Measurements from ENCODE around the gene ST6GALNAC3. TPM values are rescaled to one million over a fixed set of nuclear protein-coding genes. Genes with fewer than 3 reads are reported as not detected.
"Not testable (repeated sequence)": the region's sequence is repeated elsewhere in the genome, so short reads cannot be mapped to it uniquely, and the experiment has no call there.

The ST6GALNAC3 gene
- total and polyA plus RNA-seq, 4 donors: 0.50 to 20.2 (median 5.9) TPM

DNA sequence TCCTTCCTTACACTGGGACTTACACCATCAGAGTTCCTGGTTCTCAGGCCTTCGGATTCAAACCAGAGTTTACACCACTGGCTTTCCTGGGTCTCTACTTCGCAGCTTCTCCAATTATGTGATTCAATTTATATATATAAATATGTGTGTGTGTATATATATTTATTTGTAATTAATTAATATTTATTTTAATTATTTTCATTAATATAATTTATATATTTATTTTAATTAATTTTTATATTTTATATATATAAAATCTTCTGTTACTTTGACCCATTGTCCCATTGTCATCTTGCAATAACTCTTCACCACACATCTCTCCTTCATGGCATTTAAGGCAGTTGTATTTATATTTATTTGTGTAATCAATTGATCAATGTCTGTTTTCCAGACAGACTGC lies 28.4 kb upstream of the ST6GALNAC3 start:
- H3K4me3 ChIP-seq (ENCODE audit: low read length in 2 of 2): no peak overlapping the region
- 96 to 100% methylated on average over 2 of the region's 2 CpGs for WGBS, 2 donors
- no peaks in the 10 kb centered on the region for H3K36me3 ChIP-seq (ENCODE audit: control insufficient read depth in 1 of 2, insufficient read depth in 2 of 2, low read length in 1 of 2)

DNA sequence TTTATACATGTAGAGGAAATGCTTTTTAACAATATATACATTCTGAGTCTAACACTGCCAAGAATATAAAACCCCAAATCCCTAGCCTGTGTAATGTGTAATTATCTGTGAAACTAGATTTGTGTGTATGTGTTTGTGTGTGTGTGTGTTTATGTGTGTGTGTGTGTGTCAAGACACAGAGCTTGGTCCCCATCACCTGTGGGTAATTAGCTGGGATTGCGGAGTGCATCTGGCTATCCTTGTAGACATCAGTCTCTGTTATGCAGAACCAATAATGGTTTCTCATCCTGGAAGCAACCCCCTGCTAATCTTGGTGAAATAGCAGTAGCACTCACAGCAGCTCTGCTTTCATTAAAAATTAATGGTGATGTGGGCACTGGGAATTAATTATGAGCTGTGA lies 26.3 kb upstream of the ST6GALNAC3 start:
- Histone ChIP-seq H3K4me3 (ENCODE audit: low read length in 2 of 2) (no peak overlapping the region), H3K27me3 (ENCODE audit: control insufficient read depth in 1 of 2, insufficient read depth in 2 of 2, low read length in 1 of 2) (no peaks in the 10 kb centered on the region), H3K36me3 (ENCODE audit: control insufficient read depth in 1 of 2, insufficient read depth in 2 of 2, low read length in 1 of 2) (no peaks in the 10 kb centered on the region), H3K4me1 (ENCODE audit: control insufficient read depth in 1 of 2, insufficient read depth in 2 of 2, low read length in 2 of 2) (no peaks in the 10 kb centered on the region), H3K27ac (ENCODE audit: low read depth in 1 of 2, low read length in 2 of 2) (no peak overlapping the region), H3K9me3 (ENCODE audit: control insufficient read depth, low read length) (no peaks in the 10 kb centered on the region)
- intact Hi-C loops (cut with DNase I): no loop called here
- ATAC-seq (ENCODE audit: low FRiP score) (no peak), DNase-seq (no peak)
- WGBS, 2 donors: 96 to 100% methylated on average over 1 of the region's 1 CpG

More for the DNA sequence above, 28.4 kb upstream of the ST6GALNAC3 start:
- Histone ChIP-seq H3K27me3 (ENCODE audit: control insufficient read depth in 1 of 2, insufficient read depth in 2 of 2, low read length in 1 of 2) (no peaks in the 10 kb centered on the region), H3K27ac (ENCODE audit: low read depth in 1 of 2, low read length in 2 of 2) (no peak overlapping the region), H3K4me1 (ENCODE audit: control insufficient read depth in 1 of 2, insufficient read depth in 2 of 2, low read length in 2 of 2) (no peaks in the 10 kb centered on the region), H3K9me3 (ENCODE audit: control insufficient read depth, low read length) (no peaks in the 10 kb centered on the region)
- intact Hi-C loops (cut with DNase I): no loop called here
- no peak for DNase-seq
- ATAC-seq (ENCODE audit: low FRiP score): no peak

- Histone ChIP-seq H3K27ac (ENCODE audit: low read depth in 1 of 2, low read length in 2 of 2) (no peak overlapping the region), H3K36me3 (ENCODE audit: control insufficient read depth in 1 of 2, insufficient read depth in 2 of 2, low read length in 1 of 2) (no peaks in the 10 kb centered on the region), H3K9me3 (ENCODE audit: control insufficient read depth, low read length) (no peaks in the 10 kb centered on the region), H3K4me1 (ENCODE audit: control insufficient read depth in 1 of 2, insufficient read depth in 2 of 2, low read length in 2 of 2) (no peaks in the 10 kb centered on the region), H3K27me3 (ENCODE audit: control insufficient read depth in 1 of 2, insufficient read depth in 2 of 2, low read length in 1 of 2) (no peaks in the 10 kb centered on the region), H3K4me3 (ENCODE audit: low read length in 2 of 2) (no peak overlapping the region)
- WGBS, 2 donors: 77 to 79% methylated on average over 1 of the region's 1 CpG
- DNase-seq (no peak), ATAC-seq (ENCODE audit: low FRiP score) (no peak)
- intact Hi-C loops (cut with DNase I): no loop called here
Measured at GRCh38 chr1:76048926-76049325, 25.6 kb upstream of the ST6GALNAC3 start.

DNA sequence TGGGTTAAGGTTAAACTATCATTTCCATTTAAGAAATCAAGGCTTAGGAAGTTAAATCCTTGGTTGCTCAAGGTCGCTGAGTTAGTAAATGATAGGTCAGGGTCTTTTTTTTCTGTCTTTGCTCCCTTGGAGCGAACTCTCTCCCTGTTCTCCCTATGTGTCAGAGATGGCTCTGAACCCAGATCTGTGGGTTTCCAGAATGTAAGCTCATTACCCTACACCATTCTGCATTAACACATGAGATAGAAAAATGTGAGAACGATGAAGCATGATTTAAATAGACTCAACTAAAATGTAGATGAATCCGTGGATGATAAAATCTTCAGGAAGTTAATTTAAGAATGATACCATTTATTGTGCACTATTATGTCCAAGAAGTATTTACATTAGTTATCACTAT lies 25.0 kb upstream of the ST6GALNAC3 start:
- no peak overlapping the region for H3K27ac ChIP-seq (ENCODE audit: low read depth in 1 of 2, low read length in 2 of 2)
- intact Hi-C loops (cut with DNase I): no loop called here
- no peaks in the 10 kb centered on the region for H3K36me3 ChIP-seq (ENCODE audit: control insufficient read depth in 1 of 2, insufficient read depth in 2 of 2, low read length in 1 of 2)
- H3K9me3 ChIP-seq (ENCODE audit: control insufficient read depth, low read length): no peaks in the 10 kb centered on the region
- no peaks in the 10 kb centered on the region for H3K27me3 ChIP-seq (ENCODE audit: control insufficient read depth in 1 of 2, insufficient read depth in 2 of 2, low read length in 1 of 2)
- 84 to 86% methylated on average over 4 of the region's 4 CpGs for WGBS, 2 donors
- no peak for ATAC-seq (ENCODE audit: low FRiP score)
- DNase-seq: no peak
- H3K4me1 ChIP-seq (ENCODE audit: control insufficient read depth in 1 of 2, insufficient read depth in 2 of 2, low read length in 2 of 2): no peaks in the 10 kb centered on the region
- no peak overlapping the region for H3K4me3 ChIP-seq (ENCODE audit: low read length in 2 of 2)

DNA sequence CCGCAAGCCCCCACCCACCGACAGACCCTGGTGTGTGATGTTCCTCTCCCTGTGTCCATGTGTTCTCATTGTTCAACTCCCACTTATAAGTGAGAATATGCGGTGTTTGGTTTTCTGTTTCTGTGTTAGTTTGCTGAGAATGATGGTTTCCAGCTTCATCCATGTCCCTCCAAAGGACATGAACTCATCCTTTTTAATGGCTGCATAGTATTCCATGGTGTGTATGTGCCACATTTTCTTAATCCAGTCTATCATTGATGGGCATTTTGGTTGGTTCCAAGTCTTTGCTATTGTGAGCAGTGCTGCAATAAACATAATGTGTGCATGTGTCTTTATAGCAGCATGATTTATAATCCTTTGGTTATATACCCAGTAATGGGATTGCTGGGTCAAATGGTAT lies 24.5 kb upstream of the ST6GALNAC3 start:
- intact Hi-C loops (cut with DNase I); DNase-seq; H3K4me1 ChIP-seq (ENCODE audit: control insufficient read depth in 1 of 2, insufficient read depth in 2 of 2, low read length in 2 of 2); ATAC-seq (ENCODE audit: low FRiP score); H3K4me3 ChIP-seq (ENCODE audit: low read length in 2 of 2); H3K36me3 ChIP-seq (ENCODE audit: control insufficient read depth in 1 of 2, insufficient read depth in 2 of 2, low read length in 1 of 2); H3K27me3 ChIP-seq (ENCODE audit: control insufficient read depth in 1 of 2, insufficient read depth in 2 of 2, low read length in 1 of 2); H3K9me3 ChIP-seq (ENCODE audit: control insufficient read depth, low read length); H3K27ac ChIP-seq (ENCODE audit: low read depth in 1 of 2, low read length in 2 of 2): not testable (repeated sequence)
- 97 to 98% methylated on average over 3 of the region's 3 CpGs for WGBS, 2 donors

DNA sequence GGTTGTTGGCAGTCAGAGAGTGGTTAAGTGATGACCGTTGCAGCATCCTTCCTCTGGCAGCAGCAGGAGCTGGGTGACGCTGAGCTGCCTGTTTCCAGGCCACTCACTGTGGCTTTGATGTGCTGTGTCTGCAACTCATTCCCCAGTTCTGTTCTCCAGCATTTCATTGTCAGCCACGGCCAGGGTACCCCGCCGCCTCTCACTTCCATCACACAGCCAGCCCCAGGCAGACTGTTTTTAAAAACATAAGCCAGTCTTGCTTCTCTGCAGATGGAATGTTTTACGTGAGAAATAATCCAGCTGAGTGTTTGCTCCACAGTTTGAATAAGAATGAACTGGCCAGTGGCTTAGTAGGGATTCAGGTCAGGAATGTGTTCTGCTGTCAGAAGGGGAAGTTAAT lies 21.5 kb upstream of the ST6GALNAC3 start:
- H3K36me3 ChIP-seq (ENCODE audit: control insufficient read depth in 1 of 2, insufficient read depth in 2 of 2, low read length in 1 of 2): no peaks in the 10 kb centered on the region
- H3K27me3 ChIP-seq (ENCODE audit: control insufficient read depth in 1 of 2, insufficient read depth in 2 of 2, low read length in 1 of 2): no peaks in the 10 kb centered on the region
- WGBS, 2 donors: 34 to 37% methylated on average over 6 of the region's 6 CpGs
- ATAC-seq (ENCODE audit: low FRiP score) (no peak), DNase-seq (no peak)
- no peaks in the 10 kb centered on the region for H3K9me3 ChIP-seq (ENCODE audit: control insufficient read depth, low read length)
- H3K4me1 ChIP-seq (ENCODE audit: control insufficient read depth in 1 of 2, insufficient read depth in 2 of 2, low read length in 2 of 2): no peaks in the 10 kb centered on the region
- intact Hi-C loops (cut with DNase I): no loop called here
- no peak overlapping the region for H3K27ac ChIP-seq (ENCODE audit: low read depth in 1 of 2, low read length in 2 of 2)
- no peak overlapping the region for H3K4me3 ChIP-seq (ENCODE audit: low read length in 2 of 2)

DNA sequence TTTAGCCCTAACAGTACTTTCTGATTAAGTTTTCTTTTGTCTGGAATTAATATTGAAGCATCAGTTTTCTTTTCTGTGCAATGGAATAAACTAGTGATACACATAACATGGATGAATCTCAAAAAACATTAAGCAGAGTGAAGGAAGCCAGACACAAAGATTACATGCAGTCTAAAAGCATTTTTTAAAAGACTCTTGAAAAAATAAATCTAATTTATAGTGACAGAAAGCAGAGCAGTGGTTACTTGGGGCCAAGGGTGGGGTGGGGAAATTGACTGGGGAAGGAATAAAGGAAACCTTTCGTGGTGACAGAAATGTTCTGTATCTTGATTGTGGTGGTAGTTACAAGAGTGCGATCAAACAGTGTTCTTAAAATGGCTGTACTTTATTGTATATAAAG lies 20.2 kb upstream of the ST6GALNAC3 start:
- DNase-seq (no peak), ATAC-seq (ENCODE audit: low FRiP score) (no peak)
- Histone ChIP-seq H3K27ac (ENCODE audit: low read depth in 1 of 2, low read length in 2 of 2) (no peak overlapping the region), H3K4me1 (ENCODE audit: control insufficient read depth in 1 of 2, insufficient read depth in 2 of 2, low read length in 2 of 2) (no peaks in the 10 kb centered on the region), H3K9me3 (ENCODE audit: control insufficient read depth, low read length) (no peaks in the 10 kb centered on the region), H3K27me3 (ENCODE audit: control insufficient read depth in 1 of 2, insufficient read depth in 2 of 2, low read length in 1 of 2) (no peaks in the 10 kb centered on the region), H3K36me3 (ENCODE audit: control insufficient read depth in 1 of 2, insufficient read depth in 2 of 2, low read length in 1 of 2) (no peaks in the 10 kb centered on the region), H3K4me3 (ENCODE audit: low read length in 2 of 2) (no peak overlapping the region)
- 59 to 70% methylated on average over 2 of the region's 2 CpGs for WGBS, 2 donors
- intact Hi-C loops (cut with DNase I): no loop called here

DNA sequence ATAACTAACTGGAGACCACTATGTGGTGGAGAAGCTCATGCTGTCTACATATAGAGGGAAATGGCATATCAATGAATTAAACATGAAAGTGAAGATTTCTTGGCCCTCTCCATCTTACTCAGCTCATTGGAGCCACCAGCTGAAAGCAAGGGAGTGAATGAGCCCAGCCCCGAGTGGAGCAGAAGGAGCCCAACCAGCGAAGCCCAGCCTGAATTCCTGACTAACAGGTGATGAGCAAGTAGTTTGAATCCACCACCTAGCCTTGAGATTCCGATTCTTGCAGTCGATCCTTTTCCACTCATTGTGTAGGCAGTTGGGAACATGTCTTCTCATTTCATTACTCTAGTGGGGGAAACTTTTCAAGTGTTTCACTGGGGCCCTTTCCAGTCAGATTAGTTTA lies 18.6 kb upstream of the ST6GALNAC3 start:
- no peak for ATAC-seq (ENCODE audit: low FRiP score)
- H3K36me3 ChIP-seq (ENCODE audit: control insufficient read depth in 1 of 2, insufficient read depth in 2 of 2, low read length in 1 of 2): no peaks in the 10 kb centered on the region
- intact Hi-C loops (cut with DNase I): no loop called here
- no peak overlapping the region for H3K27ac ChIP-seq (ENCODE audit: low read depth in 1 of 2, low read length in 2 of 2)
- H3K27me3 ChIP-seq (ENCODE audit: control insufficient read depth in 1 of 2, insufficient read depth in 2 of 2, low read length in 1 of 2): no peaks in the 10 kb centered on the region
- H3K4me1 ChIP-seq (ENCODE audit: control insufficient read depth in 1 of 2, insufficient read depth in 2 of 2, low read length in 2 of 2): no peaks in the 10 kb centered on the region
- no peak for DNase-seq
- H3K9me3 ChIP-seq (ENCODE audit: control insufficient read depth, low read length): no peaks in the 10 kb centered on the region
- 90 to 92% methylated on average over 4 of the region's 4 CpGs for WGBS, 2 donors
- H3K4me3 ChIP-seq (ENCODE audit: low read length in 2 of 2): no peak overlapping the region

DNA sequence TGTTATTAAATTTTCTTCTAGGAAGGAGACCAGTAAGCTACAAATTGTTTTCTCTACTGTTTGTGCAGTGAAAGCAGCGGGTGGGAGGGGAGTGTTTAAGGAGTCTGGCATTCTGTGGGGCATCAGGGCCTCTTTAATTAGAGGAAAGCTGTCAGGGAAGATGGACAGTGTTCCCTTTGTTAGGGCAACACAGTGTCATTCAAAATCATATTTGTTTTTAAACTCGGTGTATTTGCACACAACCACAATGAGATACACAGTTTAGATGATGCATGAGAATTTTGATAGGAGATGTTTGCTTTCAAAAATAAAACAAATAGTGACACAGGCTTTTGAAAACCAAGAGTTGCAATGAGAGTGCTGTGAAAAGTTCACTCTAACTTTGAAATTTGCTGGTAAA lies 15.1 kb upstream of the ST6GALNAC3 start:
- Histone ChIP-seq H3K4me1 (ENCODE audit: control insufficient read depth in 1 of 2, insufficient read depth in 2 of 2, low read length in 2 of 2) (no peaks in the 10 kb centered on the region), H3K9me3 (ENCODE audit: control insufficient read depth, low read length) (no peaks in the 10 kb centered on the region), H3K27me3 (ENCODE audit: control insufficient read depth in 1 of 2, insufficient read depth in 2 of 2, low read length in 1 of 2) (no peaks in the 10 kb centered on the region), H3K4me3 (ENCODE audit: low read length in 2 of 2) (no peak overlapping the region), H3K27ac (ENCODE audit: low read depth in 1 of 2, low read length in 2 of 2) (no peak overlapping the region), H3K36me3 (ENCODE audit: control insufficient read depth in 1 of 2, insufficient read depth in 2 of 2, low read length in 1 of 2) (no peaks in the 10 kb centered on the region)
- no peak for DNase-seq
- 68 to 71% methylated on average over 2 of the region's 2 CpGs for WGBS, 2 donors
- intact Hi-C loops (cut with DNase I): no loop called here
- ATAC-seq (ENCODE audit: low FRiP score): no peak

All from aorta (tissue), 5 donors.